ENCODE data around the gene ROR1.
"Not testable (repeated sequence)": the region's sequence is repeated elsewhere in the genome, so short reads cannot be mapped to it uniquely, and the experiment has no call there.

The ROR1 gene

DNA sequence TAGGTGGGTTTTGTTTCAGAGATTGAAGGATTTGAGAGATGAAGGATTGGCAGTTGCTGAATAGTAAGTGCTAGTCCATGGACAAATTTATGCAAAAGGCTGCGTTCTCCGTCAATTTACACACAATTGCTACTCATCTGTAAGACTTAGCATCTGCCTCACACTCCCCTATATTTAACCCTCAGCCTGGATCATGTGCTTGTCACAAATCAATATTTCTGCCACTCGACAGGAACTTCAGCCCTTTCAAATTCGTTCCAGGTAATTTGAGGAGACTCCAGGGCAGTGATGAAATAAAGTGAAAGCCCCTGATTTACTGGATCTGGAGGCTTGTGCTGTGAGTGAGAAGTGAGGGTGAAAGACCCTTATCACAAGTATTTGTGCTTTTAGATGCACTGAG lies 324.0 kb downstream of the ROR1 start:
- no peaks in the 10 kb centered on the region for H3K27me3 ChIP-seq (ENCODE audit: control insufficient read depth, insufficient read depth, low read length)
- H3K27ac ChIP-seq (ENCODE audit: low read depth, low read length): no peak overlapping the region
- H3K36me3 ChIP-seq (ENCODE audit: control insufficient read depth, insufficient read depth, low read length): no peaks in the 10 kb centered on the region
- H3K4me1 ChIP-seq (ENCODE audit: control insufficient read depth, insufficient read depth, low read length): peaks cover 7% of the 10 kb centered on the region
- H3K9ac ChIP-seq (ENCODE audit: low read length): no peak overlapping the region
- H3K4me3 ChIP-seq (ENCODE audit: low read length): no peak overlapping the region

DNA sequence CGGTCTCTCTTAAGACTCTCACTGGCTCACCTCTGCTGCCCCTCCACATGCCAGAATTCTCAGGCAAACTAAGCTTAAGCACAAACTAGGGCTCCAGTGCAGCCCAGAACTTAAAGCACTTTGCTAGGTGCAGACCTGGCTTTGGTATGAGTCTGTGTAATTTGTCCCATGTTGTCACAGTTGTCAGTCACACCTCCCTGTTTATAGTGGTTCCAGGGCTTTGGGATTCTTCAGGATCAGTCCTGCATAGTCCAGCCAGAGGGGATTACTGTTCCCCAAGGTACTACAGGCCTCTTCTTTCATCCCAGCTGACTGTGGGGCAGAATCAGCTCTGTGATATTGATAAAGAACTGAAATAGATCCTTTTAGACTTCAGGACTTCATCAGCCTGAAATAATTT lies 324.6 kb downstream of the ROR1 start:
- Histone ChIP-seq H3K4me3 (ENCODE audit: low read length) (no peak overlapping the region), H3K27ac (ENCODE audit: low read depth, low read length) (no peak overlapping the region), H3K9ac (ENCODE audit: low read length) (no peak overlapping the region), H3K27me3 (ENCODE audit: control insufficient read depth, insufficient read depth, low read length) (no peaks in the 10 kb centered on the region), H3K4me1 (ENCODE audit: control insufficient read depth, insufficient read depth, low read length) (peaks cover 2% of the 10 kb centered on the region), H3K36me3 (ENCODE audit: control insufficient read depth, insufficient read depth, low read length) (no peaks in the 10 kb centered on the region)

DNA sequence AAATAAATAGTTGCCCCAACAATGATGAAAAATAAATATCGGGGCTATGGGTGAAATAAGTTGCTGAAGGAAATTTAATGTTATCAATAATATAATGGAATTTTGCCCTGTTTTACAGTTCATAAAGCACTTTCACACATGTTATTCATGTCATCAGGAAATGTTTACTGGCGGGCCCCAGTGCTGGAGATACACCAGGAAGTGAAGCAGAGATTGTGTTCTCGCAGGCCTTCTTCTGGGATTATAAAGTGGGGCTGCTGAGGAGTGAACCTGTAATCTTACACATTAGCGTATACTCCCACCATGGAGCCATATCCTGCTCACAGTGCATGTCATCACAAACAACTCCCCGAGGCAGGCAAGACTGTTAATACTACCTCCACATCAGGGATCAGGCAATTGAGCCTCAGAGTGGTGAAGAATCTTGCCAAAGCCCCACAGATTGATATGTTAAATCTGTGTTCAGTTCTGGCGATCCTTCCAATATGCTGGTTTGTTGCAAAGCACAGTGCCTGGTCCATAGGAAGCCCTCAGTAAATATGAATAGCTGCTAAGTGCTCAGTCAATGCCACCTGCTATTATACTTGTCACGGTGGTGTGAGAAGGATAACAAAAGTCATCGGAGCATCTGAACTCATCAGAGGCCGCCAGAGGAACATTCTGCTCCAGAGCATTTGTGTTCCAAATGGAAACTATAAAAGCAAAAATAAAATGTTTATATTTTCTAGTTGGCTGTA lies 325.2 kb downstream of the ROR1 start:
- Histone ChIP-seq H3K4me3 (ENCODE audit: low read length) (no peak overlapping the region), H3K36me3 (ENCODE audit: control insufficient read depth, insufficient read depth, low read length) (no peaks in the 10 kb centered on the region), H3K9ac (ENCODE audit: low read length) (no peak overlapping the region), H3K27ac (ENCODE audit: low read depth, low read length) (no peak overlapping the region), H3K27me3 (ENCODE audit: control insufficient read depth, insufficient read depth, low read length) (no peaks in the 10 kb centered on the region), H3K4me1 (ENCODE audit: control insufficient read depth, insufficient read depth, low read length) (no peaks in the 10 kb centered on the region)

DNA sequence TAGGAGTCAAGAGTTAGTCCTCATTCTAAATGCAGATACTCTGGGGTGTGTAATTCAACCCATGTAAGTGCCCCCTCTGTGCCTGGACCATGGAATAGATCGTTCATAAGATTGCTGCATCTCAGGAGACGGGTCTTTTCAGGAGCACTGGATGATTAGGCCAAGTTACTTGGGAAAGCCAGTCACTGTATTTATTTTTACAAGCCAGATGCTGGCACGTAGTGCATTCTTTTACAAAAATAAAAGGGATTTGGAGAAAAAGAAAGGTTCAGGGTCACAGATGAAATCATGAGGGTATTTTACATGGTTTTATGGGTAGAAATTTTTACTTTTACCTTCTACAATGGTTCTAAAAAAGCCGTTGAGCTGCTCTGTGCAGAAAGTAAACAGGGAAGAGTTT lies 327.0 kb downstream of the ROR1 start:
- no peaks in the 10 kb centered on the region for H3K4me1 ChIP-seq (ENCODE audit: control insufficient read depth, insufficient read depth, low read length)
- H3K27ac ChIP-seq (ENCODE audit: low read depth, low read length): no peak overlapping the region
- H3K4me3 ChIP-seq (ENCODE audit: low read length): no peak overlapping the region
- H3K36me3 ChIP-seq (ENCODE audit: control insufficient read depth, insufficient read depth, low read length): no peaks in the 10 kb centered on the region
- H3K9ac ChIP-seq (ENCODE audit: low read length): no peak overlapping the region
- H3K27me3 ChIP-seq (ENCODE audit: control insufficient read depth, insufficient read depth, low read length): no peaks in the 10 kb centered on the region

DNA sequence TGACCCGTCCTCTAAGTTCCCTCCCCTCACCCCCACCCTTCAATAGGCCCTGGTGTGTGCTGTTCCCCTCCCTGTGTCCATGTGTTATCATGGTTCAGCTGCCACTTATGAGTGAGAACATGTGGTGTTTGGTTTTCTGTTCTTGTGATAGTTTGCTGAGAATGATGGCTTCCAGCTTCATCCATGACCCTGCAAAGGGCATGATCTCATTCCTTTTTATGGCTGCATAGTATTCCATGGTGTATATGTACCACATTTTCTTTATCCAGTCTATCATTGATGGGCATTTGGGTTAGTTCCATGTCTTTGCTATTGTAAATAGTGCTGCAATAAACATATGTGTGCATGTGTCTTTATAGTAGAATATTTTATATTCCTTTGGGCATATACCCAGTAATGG lies 330.8 kb downstream of the ROR1 start:
- H3K27me3 ChIP-seq (ENCODE audit: control insufficient read depth, insufficient read depth, low read length); H3K9ac ChIP-seq (ENCODE audit: low read length); H3K4me1 ChIP-seq (ENCODE audit: control insufficient read depth, insufficient read depth, low read length); H3K36me3 ChIP-seq (ENCODE audit: control insufficient read depth, insufficient read depth, low read length); H3K4me3 ChIP-seq (ENCODE audit: low read length); H3K27ac ChIP-seq (ENCODE audit: low read depth, low read length): not testable (repeated sequence)

DNA sequence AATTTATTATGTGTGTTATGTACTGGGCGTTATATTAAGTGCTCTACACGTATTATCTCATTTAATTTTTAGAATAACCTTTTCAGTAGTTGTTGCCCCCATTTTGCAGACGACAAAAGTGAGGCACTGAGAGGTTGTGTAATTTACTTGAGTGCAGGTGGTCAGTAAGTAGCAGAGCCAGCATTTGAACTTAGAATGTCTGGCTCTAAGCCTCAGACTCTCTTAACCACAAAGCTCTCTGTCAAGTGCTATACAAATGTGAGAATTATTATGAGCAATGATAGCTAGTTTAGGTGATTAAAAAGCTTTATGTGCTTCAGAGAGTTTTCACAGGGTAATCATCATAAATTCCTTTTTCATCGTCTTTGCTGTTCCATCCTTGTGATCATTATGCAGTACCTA lies 333.3 kb downstream of the ROR1 start:
- H3K27ac ChIP-seq (ENCODE audit: low read depth, low read length): no peak overlapping the region
- no peak overlapping the region for H3K9ac ChIP-seq (ENCODE audit: low read length)
- no peaks in the 10 kb centered on the region for H3K4me1 ChIP-seq (ENCODE audit: control insufficient read depth, insufficient read depth, low read length)
- no peak overlapping the region for H3K4me3 ChIP-seq (ENCODE audit: low read length)
- no peaks in the 10 kb centered on the region for H3K27me3 ChIP-seq (ENCODE audit: control insufficient read depth, insufficient read depth, low read length)
- no peaks in the 10 kb centered on the region for H3K36me3 ChIP-seq (ENCODE audit: control insufficient read depth, insufficient read depth, low read length)

GRCh38 chr1:64107632-64108031 lies 333.8 kb downstream of the ROR1 start:
- H3K27ac ChIP-seq (ENCODE audit: low read depth, low read length): no peak overlapping the region
- H3K36me3 ChIP-seq (ENCODE audit: control insufficient read depth, insufficient read depth, low read length): no peaks in the 10 kb centered on the region
- H3K4me1 ChIP-seq (ENCODE audit: control insufficient read depth, insufficient read depth, low read length): no peaks in the 10 kb centered on the region
- H3K27me3 ChIP-seq (ENCODE audit: control insufficient read depth, insufficient read depth, low read length): no peaks in the 10 kb centered on the region
- H3K4me3 ChIP-seq (ENCODE audit: low read length): no peak overlapping the region
- H3K9ac ChIP-seq (ENCODE audit: low read length): no peak overlapping the region

GRCh38 chr1:64110924-64111777 lies 337.3 kb downstream of the ROR1 start:
- Histone ChIP-seq H3K27me3 (ENCODE audit: control insufficient read depth, insufficient read depth, low read length) (no peaks in the 10 kb centered on the region), H3K9ac (ENCODE audit: low read length) (no peak overlapping the region), H3K4me1 (ENCODE audit: control insufficient read depth, insufficient read depth, low read length) (no peaks in the 10 kb centered on the region), H3K36me3 (ENCODE audit: control insufficient read depth, insufficient read depth, low read length) (no peaks in the 10 kb centered on the region), H3K27ac (ENCODE audit: low read depth, low read length) (no peak overlapping the region), H3K4me3 (ENCODE audit: low read length) (no peak overlapping the region)

DNA sequence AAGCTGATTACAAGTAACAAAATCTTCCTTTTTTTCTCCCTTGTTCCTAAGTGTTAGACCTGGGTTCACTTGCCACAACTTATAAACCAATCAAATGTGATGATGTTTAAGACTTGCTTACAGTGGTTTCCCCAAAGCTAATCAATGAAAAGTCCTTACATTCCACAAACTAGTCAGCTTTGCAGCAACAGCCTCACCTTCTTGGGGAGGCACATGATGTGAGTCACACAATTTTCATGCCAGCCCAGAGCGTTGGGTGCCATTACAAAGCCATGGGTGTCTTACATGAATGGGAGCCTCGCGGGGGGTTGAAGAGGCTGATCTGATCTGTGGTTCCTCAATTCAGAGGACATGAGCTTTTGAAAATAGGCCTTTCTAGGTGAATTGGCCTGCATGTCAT lies 338.0 kb downstream of the ROR1 start:
- Histone ChIP-seq H3K4me3 (ENCODE audit: low read length) (no peak overlapping the region), H3K4me1 (ENCODE audit: control insufficient read depth, insufficient read depth, low read length) (no peaks in the 10 kb centered on the region), H3K27ac (ENCODE audit: low read depth, low read length) (no peak overlapping the region), H3K27me3 (ENCODE audit: control insufficient read depth, insufficient read depth, low read length) (no peaks in the 10 kb centered on the region), H3K9ac (ENCODE audit: low read length) (no peak overlapping the region), H3K36me3 (ENCODE audit: control insufficient read depth, insufficient read depth, low read length) (no peaks in the 10 kb centered on the region)

DNA sequence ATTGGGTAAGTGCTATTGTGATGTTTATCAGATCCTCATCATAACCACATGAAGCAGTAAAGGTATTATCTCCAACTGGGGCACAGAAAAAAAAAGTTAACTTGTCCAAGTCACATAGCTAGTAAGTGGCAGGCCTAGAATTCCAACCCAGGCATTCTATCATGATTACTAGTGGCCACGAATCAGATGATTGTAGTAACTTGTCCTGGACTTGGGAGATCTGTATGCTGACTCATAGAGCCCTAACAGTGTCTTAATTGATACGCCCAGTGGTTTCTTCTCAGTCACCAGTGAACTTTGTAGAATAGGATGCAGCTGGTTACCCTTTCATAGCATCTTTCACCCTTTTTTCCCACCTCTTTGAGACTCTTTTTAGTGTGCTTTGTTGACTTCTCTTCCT lies 338.5 kb downstream of the ROR1 start:
- Histone ChIP-seq H3K9ac (ENCODE audit: low read length) (no peak overlapping the region), H3K4me1 (ENCODE audit: control insufficient read depth, insufficient read depth, low read length) (no peaks in the 10 kb centered on the region), H3K27ac (ENCODE audit: low read depth, low read length) (no peak overlapping the region), H3K4me3 (ENCODE audit: low read length) (no peak overlapping the region), H3K36me3 (ENCODE audit: control insufficient read depth, insufficient read depth, low read length) (no peaks in the 10 kb centered on the region), H3K27me3 (ENCODE audit: control insufficient read depth, insufficient read depth, low read length) (no peaks in the 10 kb centered on the region)

DNA sequence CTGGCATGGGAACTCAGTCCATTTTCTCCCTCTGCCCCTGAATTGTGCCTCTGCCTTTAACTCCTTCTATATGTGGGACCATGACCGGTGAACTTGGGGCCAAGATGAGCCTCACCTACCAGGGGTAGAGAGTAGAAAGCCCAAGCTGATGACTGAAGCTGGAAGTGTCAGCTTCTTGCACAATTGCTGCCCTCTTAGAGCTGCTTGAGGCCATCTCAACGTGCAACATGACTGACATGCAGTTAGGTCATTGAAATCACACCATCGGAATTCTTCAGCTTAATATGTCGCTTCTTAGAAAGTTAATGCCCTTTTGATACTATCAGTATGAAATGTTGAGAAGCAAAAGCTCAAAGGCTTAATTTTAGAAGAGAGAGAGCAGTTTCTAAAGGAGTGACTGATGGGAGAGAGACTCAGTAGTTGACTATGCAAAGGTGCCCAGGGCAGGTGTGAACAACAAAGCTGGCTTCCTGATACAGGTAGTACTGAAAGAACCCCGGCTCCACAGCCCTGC lies 340.3 kb downstream of the ROR1 start:
- H3K9ac ChIP-seq (ENCODE audit: low read length): no peak overlapping the region

DNA sequence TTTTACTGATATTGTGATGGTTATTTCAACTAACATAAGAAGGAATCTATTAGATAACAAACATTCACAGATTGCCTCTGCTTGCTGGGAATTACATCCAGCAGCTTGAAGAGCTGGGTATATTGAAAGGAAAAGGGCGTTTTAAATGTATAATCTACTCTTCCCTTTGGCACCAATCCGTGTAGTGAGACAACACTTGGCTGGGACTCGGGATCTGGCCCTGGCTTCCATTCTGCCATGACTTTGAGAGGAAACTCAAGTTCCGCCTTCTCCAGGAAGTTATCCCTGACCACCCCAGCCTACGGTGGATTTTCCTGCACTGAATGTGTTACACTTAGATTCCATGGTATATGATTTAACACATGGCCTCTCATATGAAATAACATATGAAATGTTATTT lies 342.7 kb downstream of the ROR1 start:
- Histone ChIP-seq H3K9ac (ENCODE audit: low read length) (no peak overlapping the region), H3K27ac (ENCODE audit: low read depth, low read length) (no peak overlapping the region), H3K4me3 (ENCODE audit: low read length) (no peak overlapping the region), H3K27me3 (ENCODE audit: control insufficient read depth, insufficient read depth, low read length) (no peaks in the 10 kb centered on the region), H3K36me3 (ENCODE audit: control insufficient read depth, insufficient read depth, low read length) (no peaks in the 10 kb centered on the region), H3K4me1 (ENCODE audit: control insufficient read depth, insufficient read depth, low read length) (no peaks in the 10 kb centered on the region)

More for the DNA sequence above, 340.3 kb downstream of the ROR1 start:
- Histone ChIP-seq H3K4me1 (ENCODE audit: control insufficient read depth, insufficient read depth, low read length) (no peaks in the 10 kb centered on the region), H3K27me3 (ENCODE audit: control insufficient read depth, insufficient read depth, low read length) (no peaks in the 10 kb centered on the region), H3K27ac (ENCODE audit: low read depth, low read length) (no peak overlapping the region), H3K36me3 (ENCODE audit: control insufficient read depth, insufficient read depth, low read length) (no peaks in the 10 kb centered on the region), H3K4me3 (ENCODE audit: low read length) (no peak overlapping the region)
